ENCODE measurements around the gene CCT5.
"Not testable (repeated sequence)": the region's sequence is repeated elsewhere in the genome, so short reads cannot be mapped to it uniquely, and the experiment has no call there.

CCT5 gene

GRCh38 chr5:10278658-10279279 is 28.7 kb downstream of the CCT5 start:
- DNase-seq = no peak

GRCh38 chr5:10279328-10279727 is 29.2 kb downstream of the CCT5 start:
- no peak for DNase-seq

- no peak for DNase-seq
These were observed 30.0 kb downstream of the CCT5 start for GRCh38 chr5:10279925-10280720.

GRCh38 chr5:10283927-10284635 is 34.0 kb downstream of the CCT5 start:
- DNase-seq = peak; percentile 58 to 89

- not testable (repeated sequence) for DNase-seq
These were observed 35.3 kb downstream of the CCT5 start for GRCh38 chr5:10285362-10285761.

GRCh38 chr5:10286162-10286861 is 36.2 kb downstream of the CCT5 start:
- no peak for DNase-seq

GRCh38 chr5:10286862-10287227 is 36.8 kb downstream of the CCT5 start:
- DNase-seq = no peak

GRCh38 chr5:10288592-10289219 is 38.6 kb downstream of the CCT5 start:
- no peak for DNase-seq

GRCh38 chr5:10289353-10289752 is 39.3 kb downstream of the CCT5 start:
- DNase-seq = no peak

GRCh38 chr5:10289991-10290390 is 39.9 kb downstream of the CCT5 start:
- no peak for DNase-seq

GRCh38 chr5:10290438-10290837 is 40.4 kb downstream of the CCT5 start:
- no peak for DNase-seq

- DNase-seq = no peak
These were observed 41.7 kb downstream of the CCT5 start for GRCh38 chr5:10291692-10292339.

GRCh38 chr5:10293907-10294662 is 44.0 kb downstream of the CCT5 start:
- no peak for DNase-seq

- DNase-seq = no peak
These were observed 45.7 kb downstream of the CCT5 start for GRCh38 chr5:10295619-10296326.

- no peak for DNase-seq
These were observed 47.6 kb downstream of the CCT5 start for GRCh38 chr5:10297646-10298204.

- DNase-seq = no peak
These were observed 50.2 kb downstream of the CCT5 start for GRCh38 chr5:10300246-10300645.

- DNase-seq = no peak
These were observed 51.2 kb downstream of the CCT5 start for GRCh38 chr5:10301266-10301665.

- DNase-seq = no peak
These were observed 51.9 kb downstream of the CCT5 start for GRCh38 chr5:10301842-10302610.

GRCh38 chr5:10303201-10303600 is 53.1 kb downstream of the CCT5 start:
- DNase-seq = no peak

GRCh38 chr5:10303699-10304170 is 53.7 kb downstream of the CCT5 start:
- DNase-seq = no peak
